Ishikawa (cell line): ENCODE measurements around the gene ALG5.

Experiments
- CEBPB ChIP-seq: IDR thresholded peaks from 2 replicates; pipeline ENCODE4 v1.6.1; 2012
- CREB1 ChIP-seq: IDR thresholded peaks from 2 replicates; pipeline ENCODE4 v1.6.1; 2012; ENCODE audit warnings: low read depth
- EGR1 ChIP-seq: IDR thresholded peaks from 2 replicates; pipeline ENCODE4 v1.6.1; 2012
- EP300 ChIP-seq: IDR thresholded peaks from 2 replicates; pipeline ENCODE4 v1.6.1; 2012; ENCODE audit warnings: borderline replicate concordance
- FOXM1 ChIP-seq: IDR thresholded peaks from 2 replicates; pipeline ENCODE4 v1.6.1; 2012; ENCODE audit warnings: low read depth, borderline replicate concordance
- NFIC ChIP-seq: IDR thresholded peaks from 2 replicates; pipeline ENCODE4 v1.6.1; 2012
- RAD21 ChIP-seq: IDR thresholded peaks from 2 replicates; pipeline ENCODE4 v1.6.1; 2012; ENCODE audit warnings: low read depth
- TAF1 ChIP-seq: IDR thresholded peaks from 2 replicates; pipeline ENCODE4 v1.6.1; 2012; ENCODE audit warnings: low read depth, mild to moderate bottlenecking
- TCF12 ChIP-seq: IDR thresholded peaks from 2 replicates; pipeline ENCODE4 v1.6.1; 2012; ENCODE audit warnings: low read depth
- TEAD4 ChIP-seq: IDR thresholded peaks from 2 replicates; pipeline ENCODE4 v1.6.1; 2012
- YY1 ChIP-seq: IDR thresholded peaks from 2 replicates; pipeline ENCODE4 v1.6.1; 2012; ENCODE audit warnings: low read depth
- ZBTB7A ChIP-seq: IDR thresholded peaks from 2 replicates; pipeline ENCODE4 v1.6.1; 2012; ENCODE audit warnings: low read depth
- TF ChIP-seq, protein P1 (sequence below): IDR thresholded peaks from 2 replicates; pipeline ENCODE4 v1.6.1; 2012; ENCODE audit warnings: low read depth, mild to moderate bottlenecking
- TF ChIP-seq, protein P2 (sequence below): IDR thresholded peaks from 2 replicates; pipeline ENCODE4 v1.6.1; 2012
- TF ChIP-seq, protein P3 (sequence below): IDR thresholded peaks from 2 replicates; pipeline ENCODE4 v1.6.1; 2012

ALG5 gene

DNA sequence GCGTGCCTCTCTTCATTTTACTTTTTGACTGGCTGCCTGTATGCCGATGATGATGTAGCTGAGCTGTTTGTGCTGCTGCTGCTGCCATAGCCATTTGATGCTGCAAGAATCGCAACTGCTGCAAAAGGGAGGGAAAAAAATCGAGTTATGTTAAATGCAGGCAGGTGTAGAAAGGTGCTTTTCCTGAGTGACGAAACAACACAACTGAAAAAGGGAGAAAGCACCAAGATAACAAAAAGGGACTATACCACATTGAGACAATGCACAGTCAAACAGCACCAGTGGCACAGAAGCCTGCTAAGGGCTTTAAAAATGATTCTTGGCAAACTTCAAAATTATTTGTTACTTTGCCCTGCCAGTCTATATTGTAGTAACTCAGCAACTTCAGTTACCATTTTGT, 10.6 kb upstream of the ALG5 start:
- no peak for TF ChIP-seq CREB1
- no peak for TF ChIP-seq TCF12
- no peak for TF ChIP-seq TEAD4
- TF ChIP-seq YY1: no peak
- no peak for TF ChIP-seq NFIC
- no peak for TF ChIP-seq RAD21

DNA sequence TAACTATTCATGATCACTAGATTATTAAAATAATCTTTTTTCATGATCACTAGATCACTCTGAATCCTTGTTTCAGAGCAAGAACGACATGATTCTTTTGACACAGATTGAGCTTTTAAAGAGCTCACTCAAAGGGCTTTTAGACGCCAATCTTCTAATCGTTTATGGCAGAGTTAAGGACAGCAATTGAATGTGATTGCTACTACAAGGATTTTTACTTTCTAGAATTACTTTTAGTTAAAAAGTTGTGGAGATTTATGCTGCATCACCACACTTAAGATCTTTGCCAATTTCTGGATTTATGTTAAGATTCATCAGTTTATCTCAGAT, 2.7 kb upstream of the ALG5 start:
- TF ChIP-seq TAF1 (no peak), CREB1 (no peak), EP300 (no peak), TEAD4 (no peak), TCF12 (no peak), YY1 (no peak), NFIC (no peak), RAD21 (no peak), EGR1 (no peak), ZBTB7A (no peak), CEBPB (no peak), FOXM1 (no peak)
- TF ChIP-seq, protein P1, sequence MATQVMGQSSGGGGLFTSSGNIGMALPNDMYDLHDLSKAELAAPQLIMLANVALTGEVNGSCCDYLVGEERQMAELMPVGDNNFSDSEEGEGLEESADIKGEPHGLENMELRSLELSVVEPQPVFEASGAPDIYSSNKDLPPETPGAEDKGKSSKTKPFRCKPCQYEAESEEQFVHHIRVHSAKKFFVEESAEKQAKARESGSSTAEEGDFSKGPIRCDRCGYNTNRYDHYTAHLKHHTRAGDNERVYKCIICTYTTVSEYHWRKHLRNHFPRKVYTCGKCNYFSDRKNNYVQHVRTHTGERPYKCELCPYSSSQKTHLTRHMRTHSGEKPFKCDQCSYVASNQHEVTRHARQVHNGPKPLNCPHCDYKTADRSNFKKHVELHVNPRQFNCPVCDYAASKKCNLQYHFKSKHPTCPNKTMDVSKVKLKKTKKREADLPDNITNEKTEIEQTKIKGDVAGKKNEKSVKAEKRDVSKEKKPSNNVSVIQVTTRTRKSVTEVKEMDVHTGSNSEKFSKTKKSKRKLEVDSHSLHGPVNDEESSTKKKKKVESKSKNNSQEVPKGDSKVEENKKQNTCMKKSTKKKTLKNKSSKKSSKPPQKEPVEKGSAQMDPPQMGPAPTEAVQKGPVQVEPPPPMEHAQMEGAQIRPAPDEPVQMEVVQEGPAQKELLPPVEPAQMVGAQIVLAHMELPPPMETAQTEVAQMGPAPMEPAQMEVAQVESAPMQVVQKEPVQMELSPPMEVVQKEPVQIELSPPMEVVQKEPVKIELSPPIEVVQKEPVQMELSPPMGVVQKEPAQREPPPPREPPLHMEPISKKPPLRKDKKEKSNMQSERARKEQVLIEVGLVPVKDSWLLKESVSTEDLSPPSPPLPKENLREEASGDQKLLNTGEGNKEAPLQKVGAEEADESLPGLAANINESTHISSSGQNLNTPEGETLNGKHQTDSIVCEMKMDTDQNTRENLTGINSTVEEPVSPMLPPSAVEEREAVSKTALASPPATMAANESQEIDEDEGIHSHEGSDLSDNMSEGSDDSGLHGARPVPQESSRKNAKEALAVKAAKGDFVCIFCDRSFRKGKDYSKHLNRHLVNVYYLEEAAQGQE: no peak
- TF ChIP-seq, protein P2, sequence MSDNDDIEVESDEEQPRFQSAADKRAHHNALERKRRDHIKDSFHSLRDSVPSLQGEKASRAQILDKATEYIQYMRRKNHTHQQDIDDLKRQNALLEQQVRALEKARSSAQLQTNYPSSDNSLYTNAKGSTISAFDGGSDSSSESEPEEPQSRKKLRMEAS: no peak
- TF ChIP-seq, protein P3, sequence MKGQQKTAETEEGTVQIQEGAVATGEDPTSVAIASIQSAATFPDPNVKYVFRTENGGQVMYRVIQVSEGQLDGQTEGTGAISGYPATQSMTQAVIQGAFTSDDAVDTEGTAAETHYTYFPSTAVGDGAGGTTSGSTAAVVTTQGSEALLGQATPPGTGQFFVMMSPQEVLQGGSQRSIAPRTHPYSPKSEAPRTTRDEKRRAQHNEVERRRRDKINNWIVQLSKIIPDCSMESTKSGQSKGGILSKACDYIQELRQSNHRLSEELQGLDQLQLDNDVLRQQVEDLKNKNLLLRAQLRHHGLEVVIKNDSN: no peak

DNA sequence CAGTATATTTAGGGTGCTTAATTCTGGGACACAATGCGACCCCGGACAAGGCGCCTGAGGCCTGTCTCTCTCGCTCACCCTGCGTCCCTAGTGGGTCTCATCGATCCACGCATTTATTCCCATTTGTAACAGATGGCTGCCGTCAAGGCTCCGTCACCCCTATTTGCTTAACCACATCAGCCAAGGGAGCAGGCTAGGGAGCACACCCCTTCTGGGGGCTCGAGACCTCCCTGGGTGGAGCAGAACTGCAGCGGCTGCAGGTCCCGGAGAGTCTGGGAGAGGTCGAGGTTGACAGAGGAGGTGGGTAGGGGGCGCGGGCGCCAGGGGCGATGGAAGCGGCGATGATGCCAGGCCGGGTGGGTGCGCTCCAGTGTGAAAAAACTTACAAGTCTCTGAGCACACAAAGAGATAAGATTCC, 507 bp downstream of the ALG5 start:
- peak; percentile 71 for TF ChIP-seq ZBTB7A
- no peak for TF ChIP-seq EP300
- TF ChIP-seq TCF12: no peak
- TF ChIP-seq CEBPB: no peak
- no peak for TF ChIP-seq TEAD4
- no peak for TF ChIP-seq TAF1

DNA sequence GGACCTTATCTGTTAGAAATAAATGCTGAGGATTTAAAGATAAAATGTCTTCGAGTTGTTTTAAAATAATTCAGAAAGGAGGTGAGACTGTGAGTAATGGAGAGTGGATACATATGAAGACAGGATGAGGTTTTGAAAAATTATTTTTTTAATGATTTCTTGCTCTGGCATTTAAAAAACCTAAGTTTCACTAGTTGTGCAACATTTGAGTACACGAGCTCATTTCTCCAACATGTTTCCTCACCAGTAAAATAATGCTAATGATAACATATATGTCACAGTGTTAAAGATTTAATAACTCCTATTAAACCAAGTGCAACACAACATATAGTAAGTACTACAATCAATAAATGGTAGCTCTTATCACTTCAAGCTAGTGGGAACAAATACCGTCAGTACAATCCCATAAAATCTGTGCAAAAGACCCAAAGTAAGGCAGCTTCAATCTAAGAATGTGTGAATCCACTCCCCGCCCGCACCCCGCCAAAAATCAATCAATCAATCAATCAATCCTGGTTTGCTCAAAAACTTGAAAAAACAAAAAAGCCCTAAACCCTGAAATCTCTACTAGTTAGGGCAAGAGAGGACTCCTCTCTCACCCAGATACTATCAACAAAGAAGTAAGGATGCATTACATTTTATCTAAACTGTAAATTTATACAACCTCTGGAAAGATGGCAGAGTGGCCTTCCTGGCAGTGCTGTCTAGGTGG, 1.3 kb downstream of the ALG5 start:
- TF ChIP-seq, protein P1: no peak
- TF ChIP-seq TCF12 (no peak), YY1 (no peak), RAD21 (no peak), TAF1 (no peak), EGR1 (no peak), CREB1 (no peak), EP300 (no peak), FOXM1 (no peak)
- TF ChIP-seq, protein P3: no peak
- TF ChIP-seq, protein P2: no peak

DNA sequence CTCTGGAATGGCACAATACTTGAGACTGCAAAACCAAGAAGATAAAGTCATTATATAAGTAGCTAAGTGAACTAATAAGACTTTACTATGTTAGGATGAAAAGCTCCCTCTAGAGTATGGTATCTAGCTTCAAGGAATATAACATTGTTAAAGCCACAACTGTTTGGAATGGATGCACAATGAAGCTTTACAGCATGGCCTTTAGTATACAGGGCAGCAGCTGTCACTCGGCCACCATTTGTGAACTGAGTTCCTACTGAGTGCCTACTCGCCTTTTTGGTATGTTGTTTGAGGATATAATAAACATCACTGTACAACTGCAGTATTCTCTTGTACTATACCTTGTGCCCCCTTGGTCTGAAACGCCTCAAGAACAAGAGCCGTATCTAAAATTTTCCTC, 6.8 kb downstream of the ALG5 start:
- TF ChIP-seq, protein P1: no peak
- TF ChIP-seq NFIC (no peak), EP300 (no peak), EGR1 (no peak), TCF12 (no peak), FOXM1 (no peak), TAF1 (no peak), CREB1 (no peak), YY1 (no peak), TEAD4 (no peak), RAD21 (no peak), ZBTB7A (no peak), CEBPB (no peak)
- TF ChIP-seq, protein P3: no peak
- TF ChIP-seq, protein P2: no peak
